HG03025 (cell line): Measurements from ENCODE around the gene SEC11A.
A peak's percentile ranks its signal among the peaks of the same experiment; 100 is the strongest.
"Not testable (repeated sequence)": the region's sequence is repeated elsewhere in the genome, so short reads cannot be mapped to it uniquely, and the experiment has no call there.

Experiments
- ATAC-seq: cut with Tn5 transposase; IDR thresholded peaks from one replicate; pipeline ENCODE4 v1.9.1; 2021; ENCODE audit warnings: mild to moderate bottlenecking, moderate library complexity; ENCODE audit not compliant: unreplicated experiment, low FRiP score

Gene SEC11A

DNA sequence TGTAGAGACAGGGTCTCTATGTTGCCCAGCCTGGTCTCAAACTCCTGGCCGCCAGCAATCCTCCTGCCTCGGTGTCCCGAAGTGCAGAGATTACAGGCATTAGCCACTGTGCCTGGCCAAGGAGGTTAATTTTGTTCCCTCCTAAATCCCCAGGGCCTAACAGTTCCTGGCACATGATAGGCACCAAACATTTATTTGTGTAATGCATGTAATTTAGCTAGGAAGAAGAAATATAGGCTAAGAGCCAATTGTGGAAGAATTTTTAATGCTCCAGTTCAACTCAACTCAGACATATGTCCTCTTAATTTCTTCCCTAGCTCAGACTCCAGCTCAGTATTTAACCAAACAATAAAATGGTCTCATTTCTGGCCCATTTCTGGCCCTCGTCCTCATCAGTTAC is 24.8 kb upstream of the SEC11A start:
- no peak for ATAC-seq

GRCh38 chr15:84737005-84737404 is 21.1 kb upstream of the SEC11A start:
- ATAC-seq = no peak

DNA sequence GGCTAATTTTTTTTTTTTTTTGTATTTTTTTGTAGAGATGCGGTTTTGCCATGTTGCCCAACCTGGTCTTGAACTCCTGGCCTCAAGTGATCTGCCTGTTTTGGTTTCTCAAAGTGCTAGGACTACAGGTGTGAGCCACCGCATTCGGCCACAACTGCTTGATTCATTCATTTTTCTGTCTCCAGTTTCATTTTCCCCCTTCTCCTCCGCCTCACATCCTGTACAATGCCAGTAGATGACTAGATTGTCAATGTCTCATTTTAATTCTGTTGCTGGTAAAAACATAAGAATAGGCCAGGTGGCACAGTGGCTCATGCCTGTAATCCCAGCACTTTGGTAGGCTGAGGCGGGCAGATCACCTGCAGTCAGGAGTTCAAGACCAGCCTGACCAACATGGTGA is 20.4 kb upstream of the SEC11A start:
- ATAC-seq = no peak

DNA sequence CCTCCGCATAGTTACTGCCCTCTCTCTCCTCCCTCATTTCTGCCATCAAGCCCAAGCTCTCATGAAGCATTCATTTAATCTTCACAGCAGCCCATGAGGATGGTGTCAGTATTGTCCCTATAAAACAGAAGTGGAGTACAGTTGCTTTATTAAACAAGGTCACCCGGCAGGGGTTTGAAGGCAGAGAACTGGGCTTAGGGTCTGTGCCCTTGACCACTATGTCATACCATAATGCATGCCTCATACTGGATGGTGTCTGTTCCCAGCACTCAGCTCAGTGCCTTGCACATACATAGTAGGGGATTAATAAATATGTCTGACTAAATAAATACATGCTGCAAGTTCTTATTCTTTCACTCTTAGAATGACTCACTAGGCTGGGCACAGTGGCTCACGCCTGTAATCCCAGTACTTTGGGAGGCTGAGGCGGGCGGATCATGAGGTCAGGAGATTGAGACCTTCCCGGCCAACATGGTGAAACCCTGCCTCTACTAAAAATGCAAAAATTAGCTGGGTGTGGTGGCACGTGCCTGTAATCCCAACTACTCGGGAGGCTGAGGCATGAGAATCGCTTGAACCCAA is 19.6 kb upstream of the SEC11A start:
- ATAC-seq = peak; percentile 37

GRCh38 chr15:84734794-84735479 is 19.0 kb upstream of the SEC11A start:
- peak; percentile 80 for ATAC-seq

DNA sequence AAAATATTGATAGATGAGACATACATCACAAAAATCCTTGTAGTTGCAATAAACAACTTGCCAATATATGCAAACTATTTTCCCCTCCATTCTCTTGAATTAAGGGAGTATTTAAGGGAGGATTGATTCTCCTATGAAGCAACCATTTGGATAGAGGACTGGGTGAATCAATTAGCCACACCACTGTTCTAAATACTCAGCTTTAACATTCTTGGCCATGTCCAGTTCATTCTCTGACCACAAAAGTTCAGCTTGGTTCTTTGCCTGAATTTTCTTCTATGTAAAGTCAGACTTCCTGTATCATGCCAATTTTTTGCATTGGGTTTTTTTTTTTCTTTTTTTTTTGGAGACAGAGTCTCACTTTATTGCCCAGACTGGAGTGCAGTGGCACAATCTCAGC is 15.8 kb upstream of the SEC11A start:
- ATAC-seq = no peak

- ATAC-seq = no peak
These were observed 11.5 kb upstream of the SEC11A start for GRCh38 chr15:84727429-84727828.

DNA sequence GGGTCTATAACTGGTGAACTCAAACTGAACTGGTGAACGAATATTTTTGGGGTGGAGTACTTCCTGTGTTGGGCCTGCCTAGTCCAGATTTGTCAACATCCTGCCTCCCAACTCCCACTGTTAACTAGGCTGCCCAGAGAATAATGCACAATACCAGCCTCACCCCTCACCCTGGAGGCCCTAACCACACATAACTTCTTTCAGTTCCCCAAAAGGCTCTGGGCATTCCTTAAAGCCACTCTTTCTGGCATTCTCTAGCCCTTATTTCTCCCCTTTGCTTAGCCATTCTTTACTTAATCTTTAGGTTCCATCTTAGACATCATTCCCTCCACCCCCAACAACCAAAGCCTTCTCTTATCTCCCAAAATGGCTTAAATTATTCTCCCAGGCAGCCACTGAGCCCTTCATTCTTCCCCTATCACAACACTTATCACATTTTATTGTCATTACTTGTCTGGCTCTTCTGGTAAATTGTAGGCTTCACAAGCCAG is 9.1 kb upstream of the SEC11A start:
- no peak for ATAC-seq

DNA sequence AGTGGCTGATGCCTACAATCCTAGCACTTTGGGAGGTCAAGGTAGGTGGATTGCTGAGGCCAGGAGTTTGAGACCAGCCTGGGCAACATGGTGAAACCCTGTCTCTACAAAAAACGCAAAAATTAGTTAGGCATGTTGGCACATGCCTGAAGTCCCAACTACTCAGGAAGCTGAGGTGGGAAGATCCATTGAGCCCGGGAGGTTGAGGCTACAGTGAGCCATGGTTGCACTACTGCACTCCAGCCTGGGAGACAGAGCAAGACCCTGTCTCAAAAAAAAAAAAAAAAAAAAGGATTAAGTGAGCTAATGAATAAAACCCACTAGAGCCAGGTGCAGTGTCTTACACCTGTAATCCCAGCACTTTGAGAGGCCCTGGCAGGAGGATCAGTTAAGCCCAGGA is 6.7 kb upstream of the SEC11A start:
- ATAC-seq = no peak

- ATAC-seq = no peak
These were observed 5.4 kb upstream of the SEC11A start for GRCh38 chr15:84721371-84721770.

- ATAC-seq = no peak
These were observed 401 bp downstream of the SEC11A start for GRCh38 chr15:84715441-84716035.

- no peak for ATAC-seq
These were observed 1.1 kb downstream of the SEC11A start for GRCh38 chr15:84714821-84715220.

DNA sequence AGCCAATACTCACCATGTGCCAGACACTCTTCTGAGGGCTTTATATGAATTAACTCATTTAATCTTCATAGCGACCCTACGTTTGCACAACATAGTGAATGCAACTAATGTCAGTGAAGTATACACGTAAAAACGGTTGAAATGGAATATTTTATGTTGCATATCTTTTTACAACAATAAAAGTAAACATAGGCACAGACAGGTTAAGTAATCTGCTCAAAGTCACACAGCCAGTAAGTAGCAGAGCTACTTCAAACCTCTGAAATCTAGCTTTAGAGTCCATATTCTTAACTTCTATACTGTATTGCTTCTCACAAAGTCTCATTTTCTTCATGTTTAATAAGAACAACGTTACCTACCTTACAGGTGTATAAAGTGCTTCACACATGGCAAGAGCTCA is 1.6 kb downstream of the SEC11A start:
- ATAC-seq = no peak

DNA sequence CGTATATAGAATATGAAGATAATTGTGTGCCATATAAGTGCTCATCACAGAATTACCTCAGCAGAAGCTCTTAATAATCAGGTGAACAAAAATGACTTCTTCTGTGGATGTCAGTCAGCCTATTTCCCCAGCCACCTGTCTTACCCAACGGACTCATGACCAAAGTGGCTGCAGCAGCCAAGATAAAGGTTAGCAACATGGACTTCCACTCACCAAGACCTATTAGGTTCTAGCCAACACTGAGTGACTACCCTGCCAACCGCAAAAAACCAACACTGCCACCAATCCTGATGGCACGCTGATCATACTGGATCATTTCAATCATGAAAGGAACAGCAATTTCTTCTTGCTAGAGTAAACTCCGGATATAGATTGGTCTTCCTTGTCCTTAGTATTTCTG is 12.1 kb downstream of the SEC11A start:
- no peak for ATAC-seq

- no peak for ATAC-seq
These were observed 12.9 kb downstream of the SEC11A start for GRCh38 chr15:84702961-84703482.

- ATAC-seq = no peak
These were observed 16.3 kb downstream of the SEC11A start for GRCh38 chr15:84699538-84700191.

- no peak for ATAC-seq
These were observed 18.5 kb downstream of the SEC11A start for GRCh38 chr15:84697236-84697990.

- no peak for ATAC-seq
These were observed 19.2 kb downstream of the SEC11A start for GRCh38 chr15:84696757-84697156.

DNA sequence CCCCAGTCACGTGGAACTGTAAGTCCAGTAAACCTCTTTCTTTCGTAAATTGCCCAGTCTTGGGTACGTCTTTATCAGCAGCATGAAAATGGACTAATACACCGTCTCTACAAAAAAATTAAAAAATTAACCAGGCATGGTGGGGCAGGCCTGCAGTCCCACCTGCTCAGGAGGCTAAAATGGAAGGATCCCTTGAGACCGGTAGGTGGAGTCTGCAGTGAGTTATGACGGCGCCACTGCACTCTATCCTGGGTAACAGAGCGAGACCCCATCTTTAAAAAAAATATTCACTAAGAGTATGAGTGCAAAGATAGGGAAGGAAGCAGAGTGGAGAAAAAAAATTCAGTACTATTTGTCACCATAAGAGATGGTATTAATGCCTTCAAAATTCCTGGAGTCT is 25.6 kb downstream of the SEC11A start:
- no peak for ATAC-seq

DNA sequence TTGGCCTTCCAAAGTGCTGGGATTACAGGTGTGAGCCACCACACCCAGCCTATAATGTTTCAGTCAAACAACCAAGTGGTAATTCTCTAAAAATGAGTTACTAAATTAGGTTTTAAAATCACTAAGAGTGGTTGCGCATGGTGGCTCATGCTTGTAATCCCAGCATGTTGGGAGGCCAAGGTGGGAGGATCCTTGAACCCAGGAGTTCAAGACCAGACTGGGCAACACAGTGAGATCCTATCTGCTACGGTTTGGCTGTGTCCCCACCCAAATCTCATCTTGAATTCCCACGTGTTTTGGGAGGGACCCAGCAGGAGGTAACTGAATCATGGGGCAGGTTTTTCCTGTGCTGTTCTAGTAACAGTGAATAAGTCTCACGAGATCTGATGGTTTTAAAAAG is 26.1 kb downstream of the SEC11A start:
- ATAC-seq = no peak

DNA sequence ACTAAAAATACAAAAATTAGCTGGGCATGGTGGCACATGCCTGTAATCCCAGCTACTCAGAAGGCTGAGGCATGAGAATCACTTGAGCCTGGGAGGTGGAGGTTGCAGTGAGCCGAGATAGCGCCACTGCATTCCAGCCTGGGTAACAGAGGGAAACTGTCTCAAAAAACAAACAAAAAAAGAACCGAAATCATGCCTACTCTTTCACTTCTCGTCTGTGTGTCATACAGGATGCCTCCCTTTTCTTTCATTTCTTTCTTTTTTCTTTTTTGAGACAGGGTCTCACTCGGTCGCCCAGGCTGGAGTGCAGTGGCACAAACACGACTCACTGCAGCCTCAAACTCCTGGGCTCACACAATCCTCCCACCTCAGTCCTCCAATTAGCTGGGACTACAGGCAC is 29.5 kb downstream of the SEC11A start:
- not testable (repeated sequence) for ATAC-seq
